Measurements from ENCODE around the gene BCL6.

Gene BCL6

GRCh38 chr3:187770224-187770623, 25.0 kb upstream of the BCL6 start:
- no peak overlapping the region for H3K27ac ChIP-seq
- TF ChIP-seq ZFX (IDR thresholded peaks at IDR 0.05) = no peak
- no peak for TF ChIP-seq CTCF (conservative IDR thresholded peaks at IDR 0.05)

GRCh38 chr3:187769771-187770170, 24.5 kb upstream of the BCL6 start:
- H3K27ac ChIP-seq = no peak overlapping the region
- TF ChIP-seq ZFX (IDR thresholded peaks at IDR 0.05) = no peak
- TF ChIP-seq CTCF (conservative IDR thresholded peaks at IDR 0.05) = no peak

- no peak overlapping the region for H3K27ac ChIP-seq
- TF ChIP-seq CTCF (conservative IDR thresholded peaks at IDR 0.05) (no peak), ZFX (IDR thresholded peaks at IDR 0.05) (no peak)
Measured at GRCh38 chr3:187767266-187768012, 22.2 kb upstream of the BCL6 start.

GRCh38 chr3:187765342-187765741, 20.1 kb upstream of the BCL6 start:
- no peak overlapping the region for H3K27ac ChIP-seq

GRCh38 chr3:187763850-187764648, 18.8 kb upstream of the BCL6 start:
- no peak for TF ChIP-seq CTCF (conservative IDR thresholded peaks at IDR 0.05)
- no peak for TF ChIP-seq ZFX (IDR thresholded peaks at IDR 0.05)
- H3K27ac ChIP-seq = no peak overlapping the region

More at GRCh38 chr3:187765342-187765741, 20.1 kb upstream of the BCL6 start:
- no peak for TF ChIP-seq CTCF (conservative IDR thresholded peaks at IDR 0.05)
- TF ChIP-seq ZFX (IDR thresholded peaks at IDR 0.05) = no peak

- TF ChIP-seq ZFX (IDR thresholded peaks at IDR 0.05) (no peak), CTCF (conservative IDR thresholded peaks at IDR 0.05) (no peak)
Measured at GRCh38 chr3:187762792-187763191, 17.5 kb upstream of the BCL6 start.

GRCh38 chr3:187759601-187760000, 14.3 kb upstream of the BCL6 start:
- TF ChIP-seq CTCF (conservative IDR thresholded peaks at IDR 0.05) (no peak), ZFX (IDR thresholded peaks at IDR 0.05) (no peak)
- H3K27ac ChIP-seq = no peak overlapping the region

More at GRCh38 chr3:187762792-187763191, 17.5 kb upstream of the BCL6 start:
- no peak overlapping the region for H3K27ac ChIP-seq
